ENCODE data around the gene RAE1.

Gene RAE1

DNA sequence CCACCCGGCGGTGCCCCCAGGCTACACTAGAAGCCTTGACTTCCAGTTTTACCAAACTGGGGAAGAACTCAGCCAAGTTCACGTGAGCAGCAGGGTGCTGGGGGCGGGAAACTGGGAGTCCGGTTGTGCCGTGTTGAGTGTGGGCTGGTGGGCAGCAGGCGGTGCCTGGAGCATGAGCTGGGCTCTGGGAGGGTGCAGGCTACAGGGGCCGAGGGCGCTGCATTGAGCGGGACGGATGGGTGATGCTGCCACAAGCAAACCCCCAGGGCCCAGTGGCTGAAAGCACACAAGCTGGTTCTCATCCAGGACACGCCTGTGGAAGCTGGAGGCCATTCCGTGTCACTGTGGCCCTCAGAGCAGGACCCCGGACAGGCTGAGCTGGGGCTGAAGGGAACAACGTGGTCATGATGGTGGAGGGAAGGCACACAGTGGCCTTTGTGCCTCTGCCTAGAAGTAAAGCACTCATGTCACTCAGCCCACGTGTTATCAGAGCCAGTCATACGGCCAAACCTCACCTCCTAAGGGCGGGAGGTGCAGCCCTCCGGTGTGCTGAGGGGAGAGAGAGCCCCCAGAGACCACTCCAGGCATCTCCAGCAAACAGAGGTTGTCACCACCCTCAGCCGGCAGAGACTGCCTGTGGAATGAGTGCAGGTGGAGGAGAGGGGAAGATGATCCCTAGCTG is 69.7 kb downstream of the RAE1 start:
- no peak overlapping the region for H3K4me3 ChIP-seq (ENCODE audit: control insufficient read depth, low read depth, low read length)
- TF ChIP-seq, protein P1, sequence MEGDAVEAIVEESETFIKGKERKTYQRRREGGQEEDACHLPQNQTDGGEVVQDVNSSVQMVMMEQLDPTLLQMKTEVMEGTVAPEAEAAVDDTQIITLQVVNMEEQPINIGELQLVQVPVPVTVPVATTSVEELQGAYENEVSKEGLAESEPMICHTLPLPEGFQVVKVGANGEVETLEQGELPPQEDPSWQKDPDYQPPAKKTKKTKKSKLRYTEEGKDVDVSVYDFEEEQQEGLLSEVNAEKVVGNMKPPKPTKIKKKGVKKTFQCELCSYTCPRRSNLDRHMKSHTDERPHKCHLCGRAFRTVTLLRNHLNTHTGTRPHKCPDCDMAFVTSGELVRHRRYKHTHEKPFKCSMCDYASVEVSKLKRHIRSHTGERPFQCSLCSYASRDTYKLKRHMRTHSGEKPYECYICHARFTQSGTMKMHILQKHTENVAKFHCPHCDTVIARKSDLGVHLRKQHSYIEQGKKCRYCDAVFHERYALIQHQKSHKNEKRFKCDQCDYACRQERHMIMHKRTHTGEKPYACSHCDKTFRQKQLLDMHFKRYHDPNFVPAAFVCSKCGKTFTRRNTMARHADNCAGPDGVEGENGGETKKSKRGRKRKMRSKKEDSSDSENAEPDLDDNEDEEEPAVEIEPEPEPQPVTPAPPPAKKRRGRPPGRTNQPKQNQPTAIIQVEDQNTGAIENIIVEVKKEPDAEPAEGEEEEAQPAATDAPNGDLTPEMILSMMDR (conservative IDR thresholded peaks at IDR 0.05; ENCODE audit: control insufficient read depth, insufficient read depth, low read depth, low read length) = no peak
- DNase-seq (ENCODE audit: low read depth) = no peak

DNA sequence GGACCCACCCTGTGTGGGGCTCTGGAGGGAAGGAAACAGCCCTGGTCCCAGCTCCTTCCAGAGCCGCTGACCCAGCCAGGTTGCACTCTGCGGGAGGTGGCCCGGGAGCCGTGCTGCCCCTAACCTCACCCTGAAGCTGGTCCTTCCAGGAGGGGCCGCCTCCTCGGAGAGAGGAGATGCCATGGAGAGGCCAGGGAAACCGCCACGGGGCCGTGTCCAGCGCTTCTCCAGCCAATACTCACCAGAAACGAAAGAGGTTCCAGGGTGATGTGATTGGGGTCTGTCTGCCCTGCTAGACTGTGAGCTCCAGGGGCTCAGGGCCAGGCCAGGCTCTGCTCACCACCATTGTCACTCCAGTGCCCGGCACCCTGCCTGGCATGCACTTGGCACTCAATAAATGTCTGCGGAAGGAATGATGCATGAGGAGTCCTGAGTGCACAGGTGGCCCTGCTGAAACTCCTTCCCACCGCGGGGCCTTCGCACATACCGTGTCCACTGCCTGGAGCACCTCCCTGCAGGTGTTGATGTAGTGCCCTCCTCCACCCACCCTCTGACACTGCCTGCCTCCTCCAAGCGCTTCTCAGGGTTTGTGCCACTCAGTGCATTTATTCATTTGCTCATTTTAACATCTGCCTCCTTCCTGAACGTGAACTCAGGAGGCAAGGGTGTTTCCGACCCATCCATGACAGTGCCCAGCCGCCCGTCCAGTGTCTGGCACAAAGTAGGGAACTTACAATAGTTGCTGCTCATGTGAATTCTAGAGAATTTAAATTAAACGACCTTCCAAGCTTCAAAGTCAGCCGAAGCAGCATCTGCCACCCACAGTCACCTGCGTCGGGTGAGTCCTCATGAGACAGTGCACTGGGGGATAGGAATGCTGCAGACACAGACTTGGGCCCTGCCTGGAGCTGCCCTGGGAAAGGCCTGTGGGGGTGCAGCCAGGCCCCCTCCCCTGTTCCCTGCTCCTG is 70.5 kb downstream of the RAE1 start:
- TF ChIP-seq, protein P1 (conservative IDR thresholded peaks at IDR 0.05; ENCODE audit: control insufficient read depth, insufficient read depth, low read depth, low read length) = no peak
- DNase-seq (ENCODE audit: low read depth) = no peak
- no peak overlapping the region for H3K4me3 ChIP-seq (ENCODE audit: control insufficient read depth, low read depth, low read length)

DNA sequence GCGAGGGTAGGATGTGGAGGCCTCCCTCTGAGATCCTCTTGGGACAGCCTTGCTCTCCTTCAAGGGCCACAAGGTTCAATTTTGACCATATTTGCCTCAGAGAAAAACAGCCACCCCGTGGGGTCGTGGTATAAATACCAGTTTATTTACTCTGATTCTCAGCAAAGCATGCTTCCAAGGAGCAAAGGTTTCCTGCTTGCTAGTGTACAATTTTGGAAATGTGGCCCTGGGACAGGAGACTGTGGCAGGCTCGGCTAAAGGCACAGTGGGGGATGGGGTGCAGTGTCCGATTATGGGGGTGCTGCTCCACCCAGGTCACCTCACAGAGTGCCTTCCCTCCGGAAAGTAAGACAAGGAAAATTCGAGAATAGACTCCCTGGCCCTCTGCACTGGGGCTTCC is 71.2 kb downstream of the RAE1 start:
- TF ChIP-seq, protein P1 (conservative IDR thresholded peaks at IDR 0.05; ENCODE audit: control insufficient read depth, insufficient read depth, low read depth, low read length) = no peak
- DNase-seq (ENCODE audit: low read depth) = no peak

GRCh38 chr20:57425150-57426013 is 74.3 kb downstream of the RAE1 start:
- TF ChIP-seq, protein P1 (conservative IDR thresholded peaks at IDR 0.05; ENCODE audit: control insufficient read depth, insufficient read depth, low read depth, low read length) = no peak

More for the DNA sequence above, 71.2 kb downstream of the RAE1 start:
- no peak overlapping the region for H3K4me3 ChIP-seq (ENCODE audit: control insufficient read depth, low read depth, low read length)

DNA sequence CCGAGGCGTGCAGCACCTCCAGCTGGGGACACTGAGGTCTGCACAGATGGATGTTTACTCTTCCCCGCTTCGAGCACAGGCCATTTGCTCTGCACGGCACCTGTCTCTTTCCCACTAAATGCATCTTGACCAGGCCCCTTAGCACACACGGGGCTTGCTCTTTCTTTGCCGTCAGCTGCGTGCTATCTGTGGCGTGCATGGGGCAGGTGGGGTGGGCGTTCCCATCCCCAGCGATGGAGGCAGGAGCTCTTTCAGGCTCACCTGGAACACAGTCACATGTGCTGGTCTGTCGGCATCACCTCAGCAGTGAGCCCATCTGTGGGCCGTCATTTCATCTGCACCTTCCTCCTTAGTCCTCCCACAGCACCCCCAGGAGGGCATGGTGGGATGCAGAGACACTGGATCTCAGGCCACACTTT is 75.2 kb downstream of the RAE1 start:
- DNase-seq (ENCODE audit: low read depth) = no peak
- no peak overlapping the region for H3K4me3 ChIP-seq (ENCODE audit: control insufficient read depth, low read depth, low read length)
- TF ChIP-seq, protein P1 (conservative IDR thresholded peaks at IDR 0.05; ENCODE audit: control insufficient read depth, insufficient read depth, low read depth, low read length) = no peak

More at GRCh38 chr20:57425150-57426013, 74.3 kb downstream of the RAE1 start:
- no peak overlapping the region for H3K4me3 ChIP-seq (ENCODE audit: control insufficient read depth, low read depth, low read length)
- no peak for DNase-seq (ENCODE audit: low read depth)

- TF ChIP-seq, protein P1 (conservative IDR thresholded peaks at IDR 0.05; ENCODE audit: control insufficient read depth, insufficient read depth, low read depth, low read length) = no peak
- no peak for DNase-seq (ENCODE audit: low read depth)
These were observed 75.8 kb downstream of the RAE1 start for GRCh38 chr20:57426831-57427230.

More at GRCh38 chr20:57426831-57427230, 75.8 kb downstream of the RAE1 start:
- no peak overlapping the region for H3K4me3 ChIP-seq (ENCODE audit: control insufficient read depth, low read depth, low read length)

All from fibroblast of mammary gland (primary cell).